H9 (cell line): ENCODE measurements around the gene PIGM. TPM values are rescaled to one million over a fixed set of nuclear protein-coding genes. Genes with fewer than 3 reads are reported as not detected.

ENCODE experiments used
- DNase-seq: peaks from one replicate; pipeline ENCODE4 v3.0.0-alpha.2; 2017
- H2AFZ ChIP-seq: one replicate; pipeline ENCODE4 v1.6.1; 2013; ENCODE audit warnings: mild to moderate bottlenecking, low read length, control low read depth, moderate library complexity
- H2AK5ac ChIP-seq: 2 replicates; pipeline ENCODE4 v1.6.1; 2013; ENCODE audit warnings: low read length, control low read depth, mixed read lengths; ENCODE audit not compliant: insufficient read length
- H2BK120ac ChIP-seq: one replicate; pipeline ENCODE4 v1.6.1; 2013; ENCODE audit warnings: low read depth, mild to moderate bottlenecking, low read length, control low read depth, inconsistent platforms; ENCODE audit not compliant: poor library complexity, severe bottlenecking
- H2BK12ac ChIP-seq: 2 replicates; pipeline ENCODE4 v1.6.1; 2013; ENCODE audit warnings: low read length, control low read depth, mixed read lengths, low read depth; ENCODE audit not compliant: insufficient read length
- H2BK15ac ChIP-seq: 2 replicates; pipeline ENCODE4 v1.6.1; 2013; ENCODE audit warnings: low read depth, low read length, control low read depth
- H2BK20ac ChIP-seq: one replicate; pipeline ENCODE4 v1.6.1; 2013; ENCODE audit warnings: low read depth, mild to moderate bottlenecking, low read length, control low read depth, inconsistent platforms; ENCODE audit not compliant: poor library complexity, severe bottlenecking
- H2BK5ac ChIP-seq: 2 replicates; pipeline ENCODE4 v1.6.1; 2013; ENCODE audit warnings: low read length, control low read depth, mixed read lengths; ENCODE audit not compliant: insufficient read length
- H3K14ac ChIP-seq: 2 replicates; pipeline ENCODE4 v1.6.1; 2013; ENCODE audit warnings: low read length, control low read depth; ENCODE audit not compliant: insufficient read depth
- H3K18ac ChIP-seq: 2 replicates; pipeline ENCODE4 v1.6.1; 2013; ENCODE audit warnings: low read depth, mild to moderate bottlenecking, mixed read lengths, low read length, control low read depth; ENCODE audit not compliant: insufficient read length
- H3K23ac ChIP-seq: 2 replicates; pipeline ENCODE4 v1.6.1; 2013; ENCODE audit warnings: low read length, control low read depth, mixed read lengths, low read depth; ENCODE audit not compliant: insufficient read length
- H3K23me2 ChIP-seq: 2 replicates; pipeline ENCODE4 v1.6.1; 2013; ENCODE audit warnings: low read depth, mild to moderate bottlenecking, mixed read lengths, low read length, control low read depth; ENCODE audit not compliant: insufficient read length, poor library complexity, severe bottlenecking
- H3K27ac ChIP-seq: 2 replicates; pipeline ENCODE4 v1.5.1; 2013; ENCODE audit warnings: low read length, control low read depth, mixed read lengths, low read depth; ENCODE audit not compliant: insufficient read length
- H3K27me3 ChIP-seq: 2 replicates; pipeline ENCODE4 v1.6.1; 2013; ENCODE audit warnings: low read length, control low read depth, inconsistent platforms; ENCODE audit not compliant: insufficient read depth
- H3K4ac ChIP-seq: 2 replicates; pipeline ENCODE4 v1.6.1; 2013; ENCODE audit warnings: low read depth, mild to moderate bottlenecking, control low read depth, inconsistent platforms, low read length, moderate library complexity
- H3K4me1 ChIP-seq: 2 replicates; pipeline ENCODE4 v1.6.1; 2013; ENCODE audit warnings: low read length, control low read depth, inconsistent platforms; ENCODE audit not compliant: insufficient read depth
- H3K4me2 ChIP-seq: 2 replicates; pipeline ENCODE4 v1.6.1; 2013; ENCODE audit warnings: low read length, control low read depth, mixed read lengths; ENCODE audit not compliant: insufficient read length, insufficient read depth
- H3K56ac ChIP-seq: 2 replicates; pipeline ENCODE4 v1.6.1; 2013; ENCODE audit warnings: low read depth, mild to moderate bottlenecking, mixed read lengths, low read length, control low read depth; ENCODE audit not compliant: insufficient read length
- H3K79me1 ChIP-seq: 2 replicates; pipeline ENCODE4 v1.6.1; 2013; ENCODE audit warnings: low read depth, mild to moderate bottlenecking, moderate library complexity, low read length, control low read depth, inconsistent platforms; ENCODE audit not compliant: insufficient read depth, poor library complexity, severe bottlenecking
- H3K79me2 ChIP-seq: 2 replicates; pipeline ENCODE4 v1.6.1; 2013; ENCODE audit warnings: low read length, control low read depth, inconsistent platforms; ENCODE audit not compliant: insufficient read depth
- H3K9ac ChIP-seq: 2 replicates; pipeline ENCODE4 v1.6.1; 2013; ENCODE audit warnings: low read length, control low read depth, mixed read lengths; ENCODE audit not compliant: insufficient read length; ENCODE audit errors: extremely low read depth
- H3K9me3 ChIP-seq: one replicate; pipeline ENCODE4 v1.6.1; 2013; ENCODE audit warnings: low read depth, low read length, inconsistent platforms; ENCODE audit not compliant: control insufficient read depth
- H3T11ph ChIP-seq: one replicate; pipeline ENCODE4 v1.6.1; 2013; ENCODE audit warnings: mild to moderate bottlenecking, low read length, control low read depth, inconsistent platforms
- H4K20me1 ChIP-seq: one replicate; pipeline ENCODE4 v1.6.1; 2013; ENCODE audit not compliant: control insufficient read depth, insufficient read length, insufficient read depth
- H4K5ac ChIP-seq: 2 replicates; pipeline ENCODE4 v1.6.1; 2013; ENCODE audit warnings: low read depth, mild to moderate bottlenecking, mixed read lengths, low read length, control low read depth; ENCODE audit not compliant: insufficient read length
- H4K8ac ChIP-seq: replicated peaks from 2 replicates; pipeline ENCODE4 v1.6.1; 2013; ENCODE audit warnings: low read length, control low read depth, mixed read lengths, low read depth; ENCODE audit not compliant: insufficient read length
- H4K91ac ChIP-seq: 2 replicates; pipeline ENCODE4 v1.6.1; 2013; ENCODE audit warnings: low read depth, mild to moderate bottlenecking, moderate library complexity, mixed read lengths, low read length, control low read depth; ENCODE audit not compliant: insufficient read length
- H3K27ac Mint-ChIP-seq, 3 experiments: 2 replicates in 2 of 3; 3 replicates in 1 of 3; pipeline ENCODE4 v1.8.0; 2020 to 2021; ENCODE audit warnings: mixed read lengths in 3 of 3, mild to moderate bottlenecking in 1 of 3, moderate library complexity in 1 of 3
- H3K27me3 Mint-ChIP-seq: 2 replicates; pipeline ENCODE4 v1.8.0; 2021; ENCODE audit warnings: low read depth, mild to moderate bottlenecking, moderate library complexity, mixed read lengths
- H3K36me3 Mint-ChIP-seq, 3 experiments: 2 replicates in 2 of 3; 3 replicates in 1 of 3; pipeline ENCODE4 v1.8.0; 2020 to 2021; ENCODE audit warnings: low read depth in 3 of 3, mixed read lengths in 3 of 3; ENCODE audit not compliant: insufficient read depth in 1 of 3
- H3K4me1 Mint-ChIP-seq, 2 experiments: 2 replicates each; pipeline ENCODE4 v1.8.0; 2020; ENCODE audit warnings: mixed read lengths in 2 of 2
- H3K4me3 Mint-ChIP-seq, 2 experiments: 2 replicates in 1 of 2; 3 replicates in 1 of 2; pipeline ENCODE4 v1.8.0; 2020 to 2021; ENCODE audit warnings: mild to moderate bottlenecking in 2 of 2, mixed read lengths in 2 of 2, moderate library complexity in 1 of 2
- H3K9me3 Mint-ChIP-seq, 2 experiments: 2 replicates in 1 of 2; 3 replicates in 1 of 2; pipeline ENCODE4 v1.8.0; 2020; ENCODE audit warnings: mild to moderate bottlenecking in 2 of 2, mixed read lengths in 2 of 2, moderate library complexity in 1 of 2
- CTCF ChIP-seq: fragments of 200-600 bp; sonication (generic); conservative IDR thresholded peaks from 3 replicates; pipeline ENCODE4 v1.8.0; 2021; ENCODE audit warnings: antibody characterized with exemption, mild to moderate bottlenecking
- WGBS: extraction: QIAGEN DNeasy Blood & Tissue Kit; methylation state at CpG from one replicate; pipeline ENCODE4 v1.1.7; 2013; ENCODE audit warnings: missing lambda C conversion rate, low lambda C conversion rate, mixed read lengths; ENCODE audit not compliant: insufficient read length; ENCODE audit errors: extremely low coverage; 5-methylcytosine and 5-hydroxymethylcytosine counted together
- total RNA-seq: library from RNA; stranded (reverse); gene quantifications from 2 replicates; pipeline ENCODE4 v1.2.1, GENCODE V29; 2021

The PIGM gene
- total RNA-seq, 1 experiment from 2014 or later: 5.9 TPM

GRCh38 chr1:159977364-159978106 lies 54.3 kb downstream of the PIGM start:
- Histone ChIP-seq H2BK15ac (no peak overlapping the region; the same call in 1 of the 2 replicates), H2BK5ac (no peak overlapping the region), H3K9me3 (no peaks in the 10 kb centered on the region), H3K4ac (no peak overlapping the region), H4K5ac (no peak overlapping the region), H3K23me2 (no peaks in the 10 kb centered on the region), H3K4me2 (no peak overlapping the region), H4K8ac (no peak overlapping the region), H3K79me2 (no peaks in the 10 kb centered on the region), H3K4me1 (no peaks in the 10 kb centered on the region), H4K91ac (no peak overlapping the region), H2BK120ac (no peak overlapping the region), H3K23ac (no peak overlapping the region), H3K9ac (no peak overlapping the region), H3K14ac (no peak overlapping the region), H2BK12ac (no peak overlapping the region), H3K27ac (no peak overlapping the region), H2AFZ (no peak overlapping the region), H3T11ph (no peak overlapping the region), H3K18ac (no peak overlapping the region), H3K27me3 (no peaks in the 10 kb centered on the region), H3K56ac (no peak overlapping the region), H3K79me1 (no peaks in the 10 kb centered on the region), H2BK20ac (no peak overlapping the region), H2AK5ac (no peak overlapping the region), H4K20me1 (no peaks in the 10 kb centered on the region)
- no peak for TF ChIP-seq CTCF
- peaks cover 29% of the 10 kb centered on the region for H3K27me3 Mint-ChIP-seq
- H3K9me3 Mint-ChIP-seq: no peaks in the 10 kb centered on the region
- H3K36me3 Mint-ChIP-seq: no peaks in the 10 kb centered on the region
- WGBS: no CpG with 5 or more reads among the region's 6 CpGs
- DNase-seq: no peak
- no peak overlapping the region for H3K27ac Mint-ChIP-seq
- H3K4me1 Mint-ChIP-seq: no peaks in the 10 kb centered on the region
- H3K4me3 Mint-ChIP-seq: no peak overlapping the region

Other genes with a start within 250 kb of the PIGM start
- not detected in 2 replicates for gene FCRL6, start 229.6 kb downstream of the PIGM start, total RNA-seq
- gene SLAMF8, start 205.1 kb downstream of the PIGM start, total RNA-seq: not detected in 2 replicates
- gene VSIG8, start 169.3 kb downstream of the PIGM start, total RNA-seq: not detected in 2 replicates
- 0.53 and 0.85 TPM in 2 replicates for gene CFAP45, start 131.8 kb downstream of the PIGM start, total RNA-seq
- 76.7 and 80.5 TPM in 2 replicates for gene TAGLN2, start 106.5 kb downstream of the PIGM start, total RNA-seq
- 11.3 and 12.3 TPM in 2 replicates for gene IGSF9, start 86.4 kb downstream of the PIGM start, total RNA-seq
- gene SLAMF9, start 77.8 kb downstream of the PIGM start, total RNA-seq: not detected in 2 replicates
- gene KCNJ10, start 38.2 kb upstream of the PIGM start, total RNA-seq: 0.42 and 0.44 TPM in 2 replicates
- 0.09 TPM in 2 replicates for gene KCNJ9, start 49.5 kb upstream of the PIGM start, total RNA-seq
- gene IGSF8, start 66.6 kb upstream of the PIGM start, total RNA-seq: 56.2 and 57.4 TPM in 2 replicates
- gene ATP1A2, start 83.8 kb upstream of the PIGM start, total RNA-seq: 3.0 and 4.6 TPM in 2 replicates
- gene ATP1A4, start 119.6 kb upstream of the PIGM start, total RNA-seq: 0.20 and 0.44 TPM in 2 replicates
- 0.55 and 0.70 TPM in 2 replicates for gene CASQ1, start 158.6 kb upstream of the PIGM start, total RNA-seq
- 80.8 and 82.1 TPM in 2 replicates for gene PEA15, start 173.4 kb upstream of the PIGM start, total RNA-seq
- gene DCAF8, start 230.6 kb upstream of the PIGM start, total RNA-seq: 96.7 and 106 TPM in 2 replicates